Glomerular endothelial cell (primary cell): ENCODE results near the gene CRABP1. TPM values are rescaled to one million over a fixed set of nuclear protein-coding genes. Genes with fewer than 3 reads are reported as not detected.

Experiments used
- DNase-seq: peaks from one replicate; pipeline ENCODE4 v3.0.0-alpha.2; 2011; ENCODE audit warnings: low read depth, low spot score; ENCODE audit errors: extremely low read depth
- total RNA-seq: library from RNA; depleted of rRNA; stranded (reverse); fragments of >200 nt; gene quantifications from 2 replicates; pipeline ENCODE4 v1.2.3, GENCODE V29; 2015

Gene CRABP1
- total RNA-seq, 1 donor from 2014 or later, result not detected

DNA sequence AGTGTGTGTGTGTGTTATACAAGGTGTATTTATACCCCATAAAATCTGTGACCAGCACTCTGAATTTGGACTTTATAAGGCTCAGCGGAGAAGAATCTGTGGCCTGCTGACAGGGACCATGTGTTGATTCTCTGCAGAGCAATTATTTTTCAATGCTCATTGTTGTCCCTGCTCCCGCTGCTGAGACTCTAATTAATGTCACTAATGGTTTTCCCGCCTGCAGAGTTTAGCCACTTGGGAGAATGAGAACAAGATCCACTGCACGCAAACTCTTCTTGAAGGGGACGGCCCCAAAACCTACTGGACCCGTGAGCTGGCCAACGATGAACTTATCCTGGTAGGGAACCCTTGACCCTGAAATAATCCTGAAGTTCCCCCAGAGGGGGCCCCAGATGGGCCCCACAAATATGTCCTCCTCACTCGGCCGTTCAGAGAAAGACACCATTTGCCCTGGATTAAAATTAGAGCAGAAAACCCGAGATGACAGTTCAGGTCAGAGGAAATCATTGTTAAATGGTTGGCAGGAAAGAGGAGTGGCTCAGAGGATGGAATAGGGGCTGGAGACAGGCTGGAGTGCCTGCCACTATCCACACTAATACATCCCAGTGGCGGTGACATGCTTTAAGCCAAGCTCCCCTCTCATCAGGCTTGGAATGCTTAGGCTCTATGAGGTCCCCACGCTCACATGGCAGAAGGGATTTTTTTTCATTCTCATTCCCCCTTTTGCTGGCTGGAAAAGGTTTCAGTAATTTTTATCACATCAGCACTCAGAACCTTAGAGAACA, 3.3 kb downstream of the CRABP1 start:
- DNase-seq, result no peak

DNA sequence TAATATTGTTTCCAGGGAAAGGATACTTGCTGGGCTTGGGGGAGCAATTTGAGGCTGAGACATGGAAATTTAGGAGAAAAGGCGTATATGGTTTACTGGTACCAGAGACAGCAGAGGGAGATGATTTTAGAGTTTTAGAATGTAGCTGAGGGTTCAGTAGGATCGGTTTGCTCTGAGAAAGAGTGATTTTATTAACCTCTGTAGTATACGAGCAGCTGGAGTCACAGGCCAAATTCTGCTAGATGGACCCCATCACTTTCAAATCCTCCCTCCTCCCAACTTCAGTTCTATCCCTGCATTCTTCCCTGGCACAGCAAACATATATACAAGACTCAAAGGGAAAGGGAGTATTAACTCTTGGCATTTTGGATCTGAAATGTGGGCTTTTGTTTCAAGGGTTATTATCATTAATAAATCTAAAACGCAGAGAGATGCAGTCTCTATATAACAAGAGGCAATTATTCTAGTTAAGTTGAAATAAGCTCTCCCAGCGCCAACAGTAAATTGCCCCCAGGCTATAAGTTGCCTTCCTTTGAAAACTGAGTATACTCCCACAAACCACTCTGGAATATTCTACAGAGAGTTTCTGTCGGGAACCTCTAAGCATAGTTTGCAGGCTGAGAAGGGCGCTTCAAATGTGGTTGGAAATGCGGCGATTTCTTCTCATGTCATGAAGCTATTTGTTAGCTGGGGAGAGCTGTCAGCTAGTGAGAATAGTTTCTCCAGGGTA, 5.4 kb downstream of the CRABP1 start:
- no peak for DNase-seq

- no peak for DNase-seq
Observed at GRCh38 chr15:78347586-78348543, 7.7 kb downstream of the CRABP1 start.

DNA sequence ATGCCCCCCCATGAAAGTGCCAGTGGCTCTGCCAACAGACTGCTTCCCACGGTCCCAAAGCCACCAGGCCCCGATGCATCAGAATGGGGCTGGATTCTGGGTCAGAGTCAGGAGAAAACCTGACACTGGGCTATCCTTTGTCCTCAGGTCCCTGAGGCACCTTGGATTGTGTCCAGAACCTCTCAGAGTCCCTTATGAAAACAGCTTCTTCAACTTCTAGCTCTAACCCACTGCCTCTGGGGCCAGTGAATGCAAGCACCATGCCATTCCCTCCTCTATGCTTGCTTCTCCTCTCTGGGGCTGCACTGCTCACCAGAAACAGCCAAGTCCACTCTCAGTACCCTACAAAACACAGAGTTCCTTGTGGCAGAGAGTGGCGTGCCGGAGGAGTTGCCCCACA, 9.9 kb downstream of the CRABP1 start:
- DNase-seq, result no peak

- DNase-seq, result no peak
Observed at GRCh38 chr15:78351539-78351938, 11.4 kb downstream of the CRABP1 start.

DNA sequence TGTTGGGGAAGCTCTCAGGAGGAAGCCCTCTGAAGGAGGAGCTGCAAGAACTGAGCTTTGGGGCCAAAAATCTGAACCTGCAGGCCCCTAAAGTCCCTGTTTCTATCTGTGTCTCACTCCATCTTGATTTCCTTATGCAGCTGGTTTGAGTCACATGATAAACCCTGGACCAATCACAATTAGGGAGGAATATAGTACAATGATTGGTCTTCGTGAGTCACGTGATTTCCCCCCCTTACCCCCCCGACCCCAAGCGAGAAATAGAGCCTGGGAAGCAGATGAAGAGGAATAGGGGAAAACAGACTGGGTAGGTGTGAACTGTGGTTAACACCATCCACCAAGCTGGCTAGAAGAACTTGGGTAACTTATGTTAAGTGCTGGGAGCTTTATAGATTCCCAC, 12.9 kb downstream of the CRABP1 start:
- no peak for DNase-seq

- no peak for DNase-seq
Observed at GRCh38 chr15:78355177-78355576, 15.0 kb downstream of the CRABP1 start.

- DNase-seq, result no peak
Observed at GRCh38 chr15:78358102-78358870, 18.1 kb downstream of the CRABP1 start.

GRCh38 chr15:78359041-78359808, 19.1 kb downstream of the CRABP1 start:
- no peak for DNase-seq

DNA sequence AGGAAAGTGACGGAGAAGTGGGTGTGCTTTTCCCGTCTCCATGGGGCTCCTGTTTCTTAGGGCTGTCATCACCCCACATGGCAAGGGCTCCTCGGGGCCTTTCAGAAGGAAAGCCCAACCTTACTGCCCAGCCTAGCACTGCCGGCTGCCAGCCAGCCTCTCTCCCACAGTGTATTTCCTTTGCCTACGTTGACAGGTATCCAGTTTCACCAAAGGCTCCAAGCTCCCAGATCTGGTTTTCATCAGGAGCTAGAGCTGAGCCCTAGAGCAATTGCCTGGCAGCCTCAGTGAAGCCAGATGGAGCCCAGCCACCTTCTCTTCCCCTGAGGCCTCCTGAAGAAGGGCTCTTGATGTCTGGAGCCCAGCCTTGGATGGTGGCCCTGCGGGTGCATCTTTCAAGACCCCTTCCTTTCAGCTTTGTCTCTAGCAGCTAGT, 20.2 kb downstream of the CRABP1 start:
- DNase-seq, result no peak

DNA sequence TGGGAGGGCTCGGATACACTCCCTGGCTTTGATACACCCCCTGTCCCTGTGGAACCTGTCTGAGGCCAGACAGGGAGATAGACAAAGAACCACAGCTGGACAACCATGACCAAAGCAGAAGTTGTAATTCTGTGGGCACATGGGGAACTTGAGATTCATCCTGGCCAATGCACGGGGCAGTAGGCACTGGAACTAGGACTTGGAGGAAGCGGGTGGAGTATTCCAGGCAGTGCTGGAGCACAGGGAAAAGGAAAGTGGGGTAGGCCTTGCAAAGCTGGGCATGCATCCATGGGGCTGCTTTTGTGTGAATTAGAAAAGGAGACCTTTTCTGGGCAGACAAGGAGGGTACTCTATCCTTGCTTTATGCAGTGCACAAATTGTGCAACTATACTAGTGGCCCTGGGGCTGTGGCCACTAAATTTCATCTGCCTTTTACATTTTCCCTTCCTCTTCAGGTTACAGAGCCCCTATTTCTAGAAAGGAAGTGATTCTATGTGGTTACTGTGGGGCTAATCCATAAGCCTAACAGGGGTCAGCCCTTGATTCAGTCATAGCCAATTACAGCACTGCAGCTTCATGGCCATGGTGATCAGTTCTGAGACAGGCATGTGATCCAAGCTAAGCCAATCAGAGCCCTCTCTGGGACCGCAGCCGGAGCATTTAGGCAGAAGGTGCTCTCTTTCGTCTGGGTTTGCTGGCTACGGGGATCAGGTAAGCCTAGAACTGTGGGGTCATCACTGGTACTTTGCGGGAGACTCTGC, 21.0 kb downstream of the CRABP1 start:
- no peak for DNase-seq

DNA sequence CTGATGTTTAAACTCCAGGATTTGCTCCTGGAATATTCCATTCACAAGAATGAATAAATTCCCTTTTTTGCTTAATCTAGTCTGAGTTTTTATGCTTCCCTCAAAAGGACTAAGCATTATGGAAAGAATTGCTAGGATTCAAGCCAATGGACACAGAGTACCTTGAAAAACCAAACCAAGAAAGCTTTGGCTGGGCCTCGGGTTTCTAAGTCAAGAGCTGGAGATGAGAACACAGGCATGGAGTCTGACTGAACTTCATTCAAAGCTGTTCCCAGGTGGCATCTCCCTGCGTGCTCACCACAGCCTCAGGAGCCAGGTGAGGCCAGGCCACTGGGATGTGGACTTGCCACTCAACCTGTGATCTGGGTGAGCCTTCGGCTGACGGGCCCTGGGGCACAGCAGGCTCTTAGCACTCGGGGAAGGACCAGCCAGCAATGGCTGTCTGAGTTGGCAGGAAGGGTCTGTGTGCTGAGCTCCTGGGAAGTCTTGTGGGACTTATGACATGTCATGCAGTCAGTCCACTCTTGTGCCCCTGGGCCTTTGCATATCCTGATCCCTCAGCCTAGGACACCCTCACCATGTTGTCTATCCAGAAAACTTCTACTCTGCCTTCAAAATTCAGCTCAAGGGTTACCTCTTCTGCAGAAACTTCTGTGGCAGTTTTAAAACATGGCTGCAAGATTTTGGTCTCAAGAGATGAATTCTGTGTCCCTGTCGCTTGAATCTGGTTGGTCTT, 21.8 kb downstream of the CRABP1 start:
- no peak for DNase-seq

DNA sequence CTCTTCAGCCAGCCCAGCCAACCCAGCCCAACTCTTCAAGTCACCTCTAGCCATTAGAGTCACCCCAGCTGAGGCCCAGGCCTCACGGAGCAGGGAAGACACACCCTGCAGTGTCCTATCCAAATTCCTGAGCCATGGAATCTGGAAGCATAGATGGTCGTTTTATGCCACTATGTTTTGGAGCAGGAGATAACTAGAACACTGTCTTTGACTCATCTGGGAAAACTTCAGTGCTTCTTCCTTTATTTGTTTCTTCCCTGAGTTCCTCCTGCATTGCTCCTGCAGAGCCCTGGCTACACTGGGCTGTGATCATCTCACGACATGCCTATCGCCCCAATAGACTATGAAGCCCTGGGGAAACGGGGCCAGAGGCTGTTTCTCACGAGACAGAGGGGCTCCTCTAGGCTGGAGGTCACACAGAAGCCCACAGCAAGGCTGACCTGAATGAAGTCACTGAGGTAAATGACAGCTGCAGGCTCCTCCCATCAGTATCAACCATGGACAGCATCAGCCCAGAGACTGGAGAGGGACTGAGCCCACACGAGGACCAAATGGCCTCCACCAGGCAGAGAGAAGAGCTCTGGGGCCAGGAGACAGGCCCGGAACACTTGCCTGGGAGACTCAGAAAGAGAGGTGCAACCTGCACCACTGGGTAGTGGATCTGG, 22.7 kb downstream of the CRABP1 start:
- no peak for DNase-seq

- no peak for DNase-seq
Observed at GRCh38 chr15:78363381-78363734, 23.2 kb downstream of the CRABP1 start.

DNA sequence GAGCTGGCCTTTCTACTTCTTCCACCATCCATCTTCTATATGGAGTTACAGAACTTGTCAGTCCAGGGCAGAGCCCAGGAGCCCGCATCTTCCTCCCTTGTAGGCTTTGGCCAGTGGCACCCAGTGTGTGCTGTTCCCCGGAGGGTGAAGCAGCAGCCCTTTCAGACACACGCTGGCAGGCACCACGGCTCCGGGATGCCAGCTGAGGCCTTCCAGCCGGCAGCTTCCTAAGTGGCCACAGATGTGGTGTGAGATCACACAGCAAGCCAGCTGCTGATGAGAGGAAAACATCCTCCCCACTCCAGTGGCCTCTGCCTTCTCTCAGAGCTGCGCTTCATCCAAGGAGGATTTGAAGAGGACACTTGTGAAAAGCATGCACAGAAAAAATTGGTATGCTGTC, 24.1 kb downstream of the CRABP1 start:
- no peak for DNase-seq

- DNase-seq, result no peak
Observed at GRCh38 chr15:78365917-78366316, 25.8 kb downstream of the CRABP1 start.

GRCh38 chr15:78366342-78366741, 26.2 kb downstream of the CRABP1 start:
- no peak for DNase-seq

- DNase-seq, result no peak
Observed at GRCh38 chr15:78368651-78369050, 28.5 kb downstream of the CRABP1 start.
